GM23338 (cell line): ENCODE data around the gene SLC35A4. TPM values are rescaled to one million over a fixed set of nuclear protein-coding genes. Genes with fewer than 3 reads are reported as not detected.

Experiments used
- ATAC-seq: fragments of 200-7000 bp; cut with Tn5 transposase; 3 replicates; pipeline ENCODE4 v1.9.1; 2020
- DNase-seq: peaks from one replicate; pipeline ENCODE4 v3.0.0-alpha.2; 2015; ENCODE audit warnings: low spot score
- H2AFZ ChIP-seq: fragments of 200-600 bp; sonication (generic); 2 replicates; pipeline ENCODE4 v1.8.0; 2016; ENCODE audit warnings: antibody characterized with exemption, mild to moderate bottlenecking, moderate library complexity
- H3F3A ChIP-seq: fragments of 200-600 bp; sonication (generic); replicated peaks from 2 replicates; pipeline ENCODE4 v1.8.0; 2017; ENCODE audit warnings: antibody characterized with exemption, mixed run types, low read depth
- H3K27ac ChIP-seq: fragments of 200-600 bp; sonication (generic); 2 replicates; pipeline ENCODE4 v1.6.1; 2016; ENCODE audit warnings: low read depth
- H3K27me3 ChIP-seq: fragments of 200-600 bp; sonication (generic); 2 replicates; pipeline ENCODE4 v1.8.0; 2016; ENCODE audit warnings: mild to moderate bottlenecking, mixed run types, moderate library complexity; ENCODE audit not compliant: insufficient read depth
- H3K36me3 ChIP-seq: fragments of 200-600 bp; sonication (generic); 2 replicates; pipeline ENCODE4 v1.8.0; 2016; ENCODE audit warnings: mild to moderate bottlenecking; ENCODE audit not compliant: insufficient read depth
- H3K4me1 ChIP-seq: fragments of 200-600 bp; sonication (generic); 2 replicates; pipeline ENCODE4 v1.8.0; 2016; ENCODE audit warnings: mild to moderate bottlenecking, moderate library complexity; ENCODE audit not compliant: insufficient read depth
- H3K4me2 ChIP-seq: fragments of 200-600 bp; sonication (generic); 2 replicates; pipeline ENCODE4 v1.7.1; 2017; ENCODE audit warnings: mixed run types
- H3K4me3 ChIP-seq: fragments of 200-600 bp; sonication (generic); 2 replicates; pipeline ENCODE4 v1.6.1; 2016; ENCODE audit warnings: mixed run types
- H3K79me2 ChIP-seq: fragments of 200-600 bp; sonication (generic); replicated peaks from 2 replicates; pipeline ENCODE4 v1.8.0; 2017; ENCODE audit warnings: mild to moderate bottlenecking; ENCODE audit not compliant: insufficient read depth
- H3K9me2 ChIP-seq: fragments of 200-600 bp; sonication (generic); 2 replicates; pipeline ENCODE4 v1.8.0; 2017; ENCODE audit not compliant: insufficient read depth
- H4K20me1 ChIP-seq: fragments of 200-600 bp; sonication (generic); replicated peaks from 2 replicates; pipeline ENCODE4 v1.8.0; 2017; ENCODE audit warnings: mild to moderate bottlenecking; ENCODE audit not compliant: insufficient read depth
- H3K27ac Mint-ChIP-seq: 2 replicates; pipeline ENCODE4 v1.8.0; 2020; ENCODE audit warnings: inconsistent platforms, mild to moderate bottlenecking, moderate library complexity, mixed read lengths
- H3K27me3 Mint-ChIP-seq: 3 replicates; pipeline ENCODE4 v1.8.0; 2022; ENCODE audit warnings: low read depth, mild to moderate bottlenecking, moderate library complexity, mixed read lengths, inconsistent platforms; ENCODE audit not compliant: insufficient read depth, poor library complexity
- H3K36me3 Mint-ChIP-seq: 3 replicates; pipeline ENCODE4 v1.8.0; 2021; ENCODE audit warnings: low read depth, mild to moderate bottlenecking, inconsistent platforms, moderate library complexity, mixed read lengths
- H3K4me1 Mint-ChIP-seq: 3 replicates; pipeline ENCODE4 v1.8.0; 2020; ENCODE audit warnings: mild to moderate bottlenecking, inconsistent platforms, mixed read lengths
- H3K4me3 Mint-ChIP-seq: 3 replicates; pipeline ENCODE4 v1.8.0; 2021; ENCODE audit warnings: moderate library complexity, mild to moderate bottlenecking, inconsistent platforms, mixed read lengths
- H3K9me3 Mint-ChIP-seq: 3 replicates; pipeline ENCODE4 v1.8.0; 2020; ENCODE audit warnings: moderate library complexity, mild to moderate bottlenecking, inconsistent platforms, mixed read lengths
- CREB1 ChIP-seq: fragments of 250-450 bp; sonication (Bioruptor Pico); IDR thresholded peaks from 2 replicates; pipeline ENCODE4 v1.5.0; 2020; ENCODE audit warnings: low read depth, mild to moderate bottlenecking, moderate library complexity
- EZH2 ChIP-seq: fragments of 200-600 bp; sonication (generic); IDR thresholded peaks from one replicate; pipeline ENCODE4 v1.8.0; 2017; ENCODE audit warnings: antibody characterized with exemption, mild to moderate bottlenecking, low read depth; ENCODE audit not compliant: unreplicated experiment
- JUNB ChIP-seq: IDR thresholded peaks from one replicate; pipeline ENCODE4 v1.6.1; 2016; ENCODE audit warnings: antibody characterized with exemption; ENCODE audit not compliant: unreplicated experiment
- NANOG ChIP-seq: IDR thresholded peaks from 2 replicates; pipeline ENCODE4 v1.6.1; 2016; ENCODE audit warnings: antibody characterized with exemption, borderline replicate concordance
- POLR2AphosphoS5 ChIP-seq: IDR thresholded peaks from 2 replicates; pipeline ENCODE4 v1.6.1; 2016; ENCODE audit warnings: antibody characterized with exemption, low read depth
- ZNF331 ChIP-seq: fragments of 250-450 bp; sonication (Bioruptor Pico); IDR thresholded peaks from 2 replicates; pipeline ENCODE4 v1.5.0; 2020; ENCODE audit warnings: low read depth, mild to moderate bottlenecking, moderate library complexity
- polyA plus RNA-seq: library from polyadenylated mRNA; unstranded; fragments of >200 nt; fragmentation: Nextera tagmentation; extraction: Ambion mirVana; gene quantifications from 2 replicates; pipeline ENCODE4 v1.2.1, GENCODE V29; 2016
- total RNA-seq: library from RNA; depleted of rRNA; stranded (reverse); fragments of >200 nt; shearing (Covaris generic); gene quantifications from 2 replicates; pipeline ENCODE4 v1.2.3, GENCODE V29; 2014
- TF ChIP-seq, protein P1 (sequence below): IDR thresholded peaks from 2 replicates; pipeline ENCODE4 v1.6.1; 2016; ENCODE audit warnings: antibody characterized with exemption
- TF ChIP-seq, protein P2 (sequence below): IDR thresholded peaks from one replicate; pipeline ENCODE4 v1.6.1; 2018; ENCODE audit warnings: antibody characterized with exemption; ENCODE audit not compliant: unreplicated experiment
- TF ChIP-seq, protein P3 (sequence below), 2 experiments: fragments of 200-600 bp in 1 of 2; sonication (generic) in 1 of 2; conservative IDR thresholded peaks; 2 replicates each; pipeline versions ENCODE4 v1.5.1 to v1.6.1; 2016 to 2017; ENCODE audit warnings: antibody characterized with exemption in 2 of 2, low read depth in 2 of 2, mild to moderate bottlenecking in 2 of 2, moderate library complexity in 1 of 2

Gene SLC35A4
- total and polyA plus RNA-seq, 2 experiments from 2014 or later = 17.7 to 39.1 TPM

DNA sequence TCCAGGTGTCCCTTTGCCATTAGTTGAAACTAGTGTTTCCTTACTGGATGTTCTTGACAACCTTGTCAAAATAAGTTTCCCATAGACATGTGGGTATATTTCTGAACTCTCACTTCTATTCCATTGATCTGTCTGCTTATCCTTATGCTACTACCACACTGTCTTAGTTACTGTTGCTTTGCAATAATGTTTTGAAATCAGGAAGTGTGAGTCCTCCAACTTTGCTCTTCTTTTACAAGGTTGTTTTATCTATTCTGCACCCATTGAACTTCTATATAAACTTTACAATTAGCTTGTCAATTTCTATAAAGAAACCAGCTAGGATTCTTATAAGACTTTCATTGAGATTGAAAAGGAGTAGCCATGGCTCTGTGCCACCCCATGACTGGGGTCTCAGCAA lies 44.1 kb downstream of the SLC35A4 start:
- no peak for TF ChIP-seq POLR2AphosphoS5
- TF ChIP-seq CREB1 = no peak
- no peak for TF ChIP-seq ZNF331 (CRISPR knock-in tag)
- TF ChIP-seq, protein P1, sequence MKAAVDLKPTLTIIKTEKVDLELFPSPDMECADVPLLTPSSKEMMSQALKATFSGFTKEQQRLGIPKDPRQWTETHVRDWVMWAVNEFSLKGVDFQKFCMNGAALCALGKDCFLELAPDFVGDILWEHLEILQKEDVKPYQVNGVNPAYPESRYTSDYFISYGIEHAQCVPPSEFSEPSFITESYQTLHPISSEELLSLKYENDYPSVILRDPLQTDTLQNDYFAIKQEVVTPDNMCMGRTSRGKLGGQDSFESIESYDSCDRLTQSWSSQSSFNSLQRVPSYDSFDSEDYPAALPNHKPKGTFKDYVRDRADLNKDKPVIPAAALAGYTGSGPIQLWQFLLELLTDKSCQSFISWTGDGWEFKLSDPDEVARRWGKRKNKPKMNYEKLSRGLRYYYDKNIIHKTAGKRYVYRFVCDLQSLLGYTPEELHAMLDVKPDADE = no peak
- TF ChIP-seq NANOG = no peak
- Mint-ChIP-seq H3K27ac (no peak overlapping the region), H3K27me3 (peaks cover 8% of the 10 kb centered on the region), H3K4me3 (no peak overlapping the region), H3K36me3 (peaks cover 4% of the 10 kb centered on the region; the same call in 2 of the 3 replicates), H3K4me1 (no peaks in the 10 kb centered on the region), H3K9me3 (peaks cover 50% of the 10 kb centered on the region)
- H3K4me3 ChIP-seq = no peak overlapping the region
- no peaks in the 10 kb centered on the region for H3K79me2 ChIP-seq
- H3K27me3 ChIP-seq = no peaks in the 10 kb centered on the region
- ATAC-seq = no peak
- no peaks in the 10 kb centered on the region; the same call in 1 of the 2 replicates for H3K9me2 ChIP-seq
- no peaks in the 10 kb centered on the region for H3K4me1 ChIP-seq
- H3K4me2 ChIP-seq = no peak overlapping the region
- H2AFZ ChIP-seq = no peak overlapping the region
- H3F3A ChIP-seq = no peaks in the 10 kb centered on the region
- no peaks in the 10 kb centered on the region for H3K36me3 ChIP-seq
- H3K27ac ChIP-seq = no peak overlapping the region
- no peaks in the 10 kb centered on the region for H4K20me1 ChIP-seq
- no peak for DNase-seq

DNA sequence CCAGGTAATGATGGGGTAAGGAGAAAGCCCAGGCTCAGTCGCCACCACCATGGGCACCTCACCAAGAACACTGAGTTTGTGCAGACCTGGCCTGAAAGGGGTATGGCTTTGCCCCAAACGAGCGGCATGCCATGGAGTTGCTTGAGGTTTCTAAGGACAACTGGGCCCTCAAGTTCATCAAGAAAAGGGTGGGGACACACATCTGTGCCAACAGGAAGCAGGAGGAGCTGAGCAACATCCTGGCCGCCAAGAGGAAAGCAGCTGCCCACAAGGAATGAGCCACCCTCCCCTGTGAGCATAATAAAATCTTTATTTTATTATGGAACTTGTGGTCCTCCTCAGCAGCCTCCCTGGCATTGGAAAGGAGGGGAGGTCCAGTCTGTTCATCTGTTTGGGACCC lies 44.5 kb downstream of the SLC35A4 start:
- Mint-ChIP-seq H3K27ac (no peak overlapping the region), H3K4me3 (no peak overlapping the region), H3K36me3 (peaks cover 4% of the 10 kb centered on the region; the same call in 2 of the 3 replicates), H3K9me3 (peaks cover 50% of the 10 kb centered on the region), H3K27me3 (peaks cover 8% of the 10 kb centered on the region), H3K4me1 (no peaks in the 10 kb centered on the region)
- Histone ChIP-seq H4K20me1 (no peaks in the 10 kb centered on the region), H3K4me2 (no peak overlapping the region), H3K4me1 (no peaks in the 10 kb centered on the region), H3K9me2 (no peaks in the 10 kb centered on the region; the same call in 1 of the 2 replicates), H3K79me2 (no peaks in the 10 kb centered on the region), H3K4me3 (no peak overlapping the region), H3K36me3 (no peaks in the 10 kb centered on the region), H2AFZ (no peak overlapping the region), H3K27ac (no peak overlapping the region), H3K27me3 (no peaks in the 10 kb centered on the region), H3F3A (no peaks in the 10 kb centered on the region)
- no peak for DNase-seq
- ATAC-seq = no peak
- TF ChIP-seq JUNB = no peak
- no peak for TF ChIP-seq EZH2
- TF ChIP-seq, protein P2, sequence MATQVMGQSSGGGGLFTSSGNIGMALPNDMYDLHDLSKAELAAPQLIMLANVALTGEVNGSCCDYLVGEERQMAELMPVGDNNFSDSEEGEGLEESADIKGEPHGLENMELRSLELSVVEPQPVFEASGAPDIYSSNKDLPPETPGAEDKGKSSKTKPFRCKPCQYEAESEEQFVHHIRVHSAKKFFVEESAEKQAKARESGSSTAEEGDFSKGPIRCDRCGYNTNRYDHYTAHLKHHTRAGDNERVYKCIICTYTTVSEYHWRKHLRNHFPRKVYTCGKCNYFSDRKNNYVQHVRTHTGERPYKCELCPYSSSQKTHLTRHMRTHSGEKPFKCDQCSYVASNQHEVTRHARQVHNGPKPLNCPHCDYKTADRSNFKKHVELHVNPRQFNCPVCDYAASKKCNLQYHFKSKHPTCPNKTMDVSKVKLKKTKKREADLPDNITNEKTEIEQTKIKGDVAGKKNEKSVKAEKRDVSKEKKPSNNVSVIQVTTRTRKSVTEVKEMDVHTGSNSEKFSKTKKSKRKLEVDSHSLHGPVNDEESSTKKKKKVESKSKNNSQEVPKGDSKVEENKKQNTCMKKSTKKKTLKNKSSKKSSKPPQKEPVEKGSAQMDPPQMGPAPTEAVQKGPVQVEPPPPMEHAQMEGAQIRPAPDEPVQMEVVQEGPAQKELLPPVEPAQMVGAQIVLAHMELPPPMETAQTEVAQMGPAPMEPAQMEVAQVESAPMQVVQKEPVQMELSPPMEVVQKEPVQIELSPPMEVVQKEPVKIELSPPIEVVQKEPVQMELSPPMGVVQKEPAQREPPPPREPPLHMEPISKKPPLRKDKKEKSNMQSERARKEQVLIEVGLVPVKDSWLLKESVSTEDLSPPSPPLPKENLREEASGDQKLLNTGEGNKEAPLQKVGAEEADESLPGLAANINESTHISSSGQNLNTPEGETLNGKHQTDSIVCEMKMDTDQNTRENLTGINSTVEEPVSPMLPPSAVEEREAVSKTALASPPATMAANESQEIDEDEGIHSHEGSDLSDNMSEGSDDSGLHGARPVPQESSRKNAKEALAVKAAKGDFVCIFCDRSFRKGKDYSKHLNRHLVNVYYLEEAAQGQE = no peak
- no peak for TF ChIP-seq NANOG
- TF ChIP-seq, protein P3, sequence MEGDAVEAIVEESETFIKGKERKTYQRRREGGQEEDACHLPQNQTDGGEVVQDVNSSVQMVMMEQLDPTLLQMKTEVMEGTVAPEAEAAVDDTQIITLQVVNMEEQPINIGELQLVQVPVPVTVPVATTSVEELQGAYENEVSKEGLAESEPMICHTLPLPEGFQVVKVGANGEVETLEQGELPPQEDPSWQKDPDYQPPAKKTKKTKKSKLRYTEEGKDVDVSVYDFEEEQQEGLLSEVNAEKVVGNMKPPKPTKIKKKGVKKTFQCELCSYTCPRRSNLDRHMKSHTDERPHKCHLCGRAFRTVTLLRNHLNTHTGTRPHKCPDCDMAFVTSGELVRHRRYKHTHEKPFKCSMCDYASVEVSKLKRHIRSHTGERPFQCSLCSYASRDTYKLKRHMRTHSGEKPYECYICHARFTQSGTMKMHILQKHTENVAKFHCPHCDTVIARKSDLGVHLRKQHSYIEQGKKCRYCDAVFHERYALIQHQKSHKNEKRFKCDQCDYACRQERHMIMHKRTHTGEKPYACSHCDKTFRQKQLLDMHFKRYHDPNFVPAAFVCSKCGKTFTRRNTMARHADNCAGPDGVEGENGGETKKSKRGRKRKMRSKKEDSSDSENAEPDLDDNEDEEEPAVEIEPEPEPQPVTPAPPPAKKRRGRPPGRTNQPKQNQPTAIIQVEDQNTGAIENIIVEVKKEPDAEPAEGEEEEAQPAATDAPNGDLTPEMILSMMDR (conservative IDR thresholded peaks at IDR 0.05; ENCODE audit: low read depth in 2 of 2) = no peak
